Sciatic nerve (tissue), 2 donors: ENCODE data around the gene WTIP. TPM values are rescaled to one million over a fixed set of nuclear protein-coding genes. Genes with fewer than 3 reads are reported as not detected.

Experiments
- ATAC-seq: fragments of 200-7000 bp; cut with Tn5 transposase; one replicate; pipeline ENCODE4 v1.9.1; 2020; ENCODE audit warnings: mild to moderate bottlenecking, moderate library complexity
- DNase-seq: peaks from one replicate; pipeline ENCODE4 v3.0.0-alpha.2; 2020; ENCODE audit warnings: low spot score
- intact Hi-C: fragments of 100-400 bp; cut with DNase I; formaldehyde crosslinking; loops from one replicate; pipeline ENCODE4 v1.14.2; 2022
- total RNA-seq: library from RNA; stranded (reverse); fragmentation: NEBNext Ultra II Directional; extraction: Animal tissue kit (Norgen Biotek cat#: 25700); gene quantifications from one replicate; pipeline ENCODE4 v1.2.1, GENCODE V29; 2021
- donor health status: DM: no; HTN: no; CAD: no.
- donor health status: DM: no; HTN: no; CAD: no.

The WTIP gene
- total RNA-seq, 1 donor from 2014 or later = 50.1 TPM

GRCh38 chr19:34534206-34534605, 52.6 kb downstream of the WTIP start:
- intact Hi-C loops = no loop called here
- no peak for DNase-seq
- ATAC-seq = no peak

GRCh38 chr19:34539396-34539795, 57.8 kb downstream of the WTIP start:
- ATAC-seq (no peak), DNase-seq (no peak)
- intact Hi-C loops = no loop called here

DNA sequence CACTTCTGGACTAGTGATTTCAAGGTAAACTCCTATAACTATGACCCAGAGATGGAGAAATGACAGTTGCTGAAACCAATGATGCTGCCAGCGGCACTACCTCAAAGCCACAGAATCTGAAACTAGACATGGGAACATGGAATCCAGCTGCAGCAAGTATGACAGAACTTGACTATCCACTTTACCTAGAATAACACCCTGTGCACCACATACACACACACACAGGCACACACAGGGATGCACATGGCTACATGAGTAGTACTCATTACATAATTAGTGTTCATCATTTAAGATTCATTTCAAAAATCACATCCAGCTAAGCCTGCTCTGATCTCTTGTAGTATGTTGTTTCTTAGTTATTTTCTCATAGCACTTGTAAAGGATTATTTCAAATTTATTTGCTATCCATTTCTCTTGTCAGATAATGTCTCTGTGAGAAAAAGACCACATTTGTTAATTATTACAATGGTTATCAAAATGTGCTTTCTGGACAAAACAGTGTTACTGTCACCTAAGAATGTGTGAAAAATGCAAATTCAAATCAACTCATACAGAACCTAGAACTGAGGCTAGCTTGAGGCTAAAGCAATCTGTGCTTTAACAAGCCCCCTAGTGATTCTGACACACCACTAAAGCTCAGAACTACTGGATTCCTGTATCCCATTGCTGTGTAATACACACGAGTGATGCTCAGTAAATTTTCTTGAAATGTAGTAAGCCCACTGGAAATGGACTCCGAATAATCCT, 59.4 kb downstream of the WTIP start:
- ATAC-seq (no peak), DNase-seq (no peak)
- intact Hi-C loops = no loop called here

GRCh38 chr19:34549833-34550232, 68.3 kb downstream of the WTIP start:
- ATAC-seq = no peak
- intact Hi-C loops = no loop called here
- DNase-seq = no peak

DNA sequence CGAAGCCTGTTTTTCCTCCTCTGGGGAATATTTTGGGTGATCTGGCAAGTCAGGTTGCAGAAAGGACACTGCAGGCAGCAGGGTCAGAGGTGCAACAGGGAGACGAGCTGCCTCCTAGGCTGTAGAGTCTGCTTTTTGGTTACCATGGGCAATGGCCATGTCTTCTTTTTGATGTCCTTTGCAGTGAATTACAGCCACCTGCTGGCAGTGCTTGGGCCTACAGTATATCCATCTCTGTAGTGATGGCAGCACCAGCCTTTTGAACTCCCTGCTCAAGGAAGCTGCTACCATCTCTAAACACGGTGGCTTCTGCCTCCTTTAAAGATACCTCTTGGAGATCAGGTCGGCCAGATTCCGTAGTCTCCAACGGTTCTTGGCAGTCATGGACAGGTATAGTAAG, 73.9 kb downstream of the WTIP start:
- ATAC-seq (no peak), DNase-seq (no peak)
- intact Hi-C loops = no loop called here

DNA sequence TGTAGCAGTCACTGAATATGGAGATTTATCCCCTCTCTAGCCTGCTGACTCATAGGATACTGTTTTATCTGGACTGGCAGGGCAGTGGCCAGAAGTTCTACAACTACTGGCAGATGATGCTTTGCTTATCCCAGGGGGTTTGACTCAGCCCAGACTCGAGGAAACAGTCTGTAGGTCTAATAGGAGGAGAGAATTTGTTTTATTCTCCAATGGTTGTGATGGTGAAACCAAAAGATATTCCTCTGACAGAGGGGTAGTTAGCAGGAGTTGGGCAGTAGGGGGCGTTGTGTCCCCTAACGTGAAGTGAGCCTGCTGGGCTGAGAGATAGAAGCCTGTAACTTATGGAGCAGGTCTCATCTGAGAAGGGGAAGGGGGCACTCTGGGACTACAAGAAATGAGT, 74.9 kb downstream of the WTIP start:
- ATAC-seq (no peak), DNase-seq (no peak)
- intact Hi-C loops = no loop called here

- intact Hi-C loops = no loop called here
- no peak for ATAC-seq
Observed at GRCh38 chr19:34559045-34559444, 77.5 kb downstream of the WTIP start.

DNA sequence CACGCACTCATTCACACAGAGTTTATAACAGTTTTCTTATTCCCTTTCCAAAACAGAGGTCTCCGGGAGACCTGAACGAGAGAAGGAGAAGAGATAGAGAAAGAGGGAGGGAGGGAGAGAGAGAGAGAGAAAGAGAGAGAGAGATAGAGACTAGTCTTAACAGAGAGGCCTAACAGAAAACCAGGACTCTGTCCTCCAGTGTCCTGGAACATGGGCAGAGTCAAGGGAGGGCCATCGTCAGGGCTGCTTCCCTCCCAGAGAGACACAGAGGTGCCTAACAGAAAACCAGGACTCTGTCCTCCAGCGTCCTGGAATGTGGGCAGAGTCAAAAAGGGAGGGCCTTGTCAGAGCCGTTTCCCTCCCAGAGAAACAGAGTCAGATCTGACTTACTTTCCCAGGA, 78.7 kb downstream of the WTIP start:
- ATAC-seq (no peak), DNase-seq (no peak)
- intact Hi-C loops = no loop called here

More at GRCh38 chr19:34559045-34559444, 77.5 kb downstream of the WTIP start:
- DNase-seq = no peak

Other genes starting within 250 kb of the WTIP start
- 59.9 TPM for gene GARRE1, start 227.2 kb upstream of the WTIP start, total RNA-seq
- gene GPI, start 116.6 kb upstream of the WTIP start, total RNA-seq = 152 TPM
- gene PDCD2L, start 77.4 kb upstream of the WTIP start, total RNA-seq = 11.6 TPM
- gene UBA2, start 53.4 kb upstream of the WTIP start, total RNA-seq = 84.0 TPM
- 1.3 TPM for gene SCGB2B2, start 195.4 kb downstream of the WTIP start, total RNA-seq
- 46.3 TPM for gene ZNF302, start 195.9 kb downstream of the WTIP start, total RNA-seq